Fibroblast of lung (primary cell): ENCODE data around the gene APBA1. TPM values are rescaled to one million over a fixed set of nuclear protein-coding genes. Genes with fewer than 3 reads are reported as not detected.

ENCODE experiments used
- DNase-seq, 2 donors: peaks; one replicate each; pipeline versions ENCODE4 v3.0.0 to v3.0.0-alpha.2; 2010; ENCODE audit warnings: low read depth in 2 of 2
- H2AFZ ChIP-seq: 2 replicates; pipeline ENCODE4 v1.5.1; 2012; ENCODE audit warnings: low read length, control low read depth, inconsistent platforms
- H3K27ac ChIP-seq: 2 replicates; pipeline ENCODE4 v1.5.1; 2011; ENCODE audit warnings: low read length, control low read depth; ENCODE audit not compliant: insufficient read depth
- H3K27me3 ChIP-seq: 2 replicates; pipeline ENCODE4 v1.5.1; 2011; ENCODE audit warnings: mild to moderate bottlenecking, low read length; ENCODE audit not compliant: control insufficient read depth, insufficient read depth
- H3K36me3 ChIP-seq: 2 replicates; pipeline ENCODE4 v1.5.1; 2011; ENCODE audit warnings: low read length; ENCODE audit not compliant: control insufficient read depth, insufficient read depth
- H3K4me1 ChIP-seq: 2 replicates; pipeline ENCODE4 v1.5.1; 2011; ENCODE audit warnings: low read length; ENCODE audit not compliant: control insufficient read depth, insufficient read depth; ENCODE audit errors: extremely low read depth
- H3K4me2 ChIP-seq: 2 replicates; pipeline ENCODE4 v1.5.1; 2011; ENCODE audit warnings: low read length, control low read depth; ENCODE audit not compliant: insufficient read depth; ENCODE audit errors: extremely low read depth
- H3K4me3 ChIP-seq, 4 experiments: fragments of 200-600 bp in 1 of 4; sonication (generic) in 1 of 4; replicated peaks in 1 of 4; 2 replicates each; pipeline ENCODE4 v1.5.1; 2011 to 2016; ENCODE audit warnings: low read length in 4 of 4, low read depth in 3 of 4, mild to moderate bottlenecking in 3 of 4, control low read depth in 2 of 4, inconsistent platforms in 1 of 4, mixed read lengths in 1 of 4; ENCODE audit not compliant: insufficient read depth in 1 of 4; ENCODE audit errors: control extremely low read depth in 1 of 4
- H3K79me2 ChIP-seq: 2 replicates; pipeline ENCODE4 v1.5.1; 2012; ENCODE audit warnings: mild to moderate bottlenecking, low read length, inconsistent platforms; ENCODE audit not compliant: control insufficient read depth, insufficient read depth
- H3K9ac ChIP-seq: 2 replicates; pipeline ENCODE4 v1.5.1; 2011; ENCODE audit warnings: mild to moderate bottlenecking, low read length, control low read depth; ENCODE audit not compliant: insufficient read depth
- H3K9me3 ChIP-seq: 2 replicates; pipeline ENCODE4 v1.5.1; 2012; ENCODE audit warnings: low read depth, low read length; ENCODE audit not compliant: control insufficient read depth, insufficient read depth
- H4K20me1 ChIP-seq: 2 replicates; pipeline ENCODE4 v1.5.1; 2011; ENCODE audit warnings: low read length; ENCODE audit not compliant: control insufficient read depth, insufficient read depth; ENCODE audit errors: extremely low read depth
- CTCF ChIP-seq, 2 donors: IDR thresholded peaks in 1 of 2; conservative IDR thresholded peaks in 1 of 2; 1 replicate in 1 of 2; 2 replicates in 1 of 2; pipeline ENCODE4 v1.5.1; 2011 to 2012; ENCODE audit warnings: low read length in 2 of 2, control low read depth in 1 of 2, inconsistent platforms in 1 of 2, low read depth in 1 of 2, mild to moderate bottlenecking in 1 of 2
- EZH2 ChIP-seq: IDR thresholded peaks from 2 replicates; pipeline ENCODE4 v1.5.1; 2012; ENCODE audit warnings: low read length, control low read depth, mild to moderate bottlenecking; ENCODE audit errors: missing control alignments
- polyA plus RNA-seq, 2 donors: library from polyadenylated mRNA; depleted of rRNA in 1 of 2; stranded (reverse) in 1 of 2; unstranded in 1 of 2; fragments of >200 nt; gene quantifications; 2 replicates each; pipeline ENCODE4 v1.2.1, GENCODE V29; 2011 to 2012; ENCODE audit warnings: missing spikeins in 1 of 2
- total RNA-seq: library from RNA; depleted of rRNA; stranded (reverse); fragments of >200 nt; gene quantifications from 2 replicates; pipeline ENCODE4 v1.2.1, GENCODE V29; 2014

APBA1 gene
- total and polyA plus RNA-seq, 2 donors (not counting 1 experiment from before 2014, with no cell fraction given) = 5.0 to 8.8 TPM

GRCh38 chr9:69485466-69485865 lies 186.7 kb downstream of the APBA1 start:
- no peaks in the 10 kb centered on the region for H4K20me1 ChIP-seq
- no peaks in the 10 kb centered on the region for H3K36me3 ChIP-seq
- H3K9me3 ChIP-seq = no peaks in the 10 kb centered on the region
- no peak overlapping the region for H2AFZ ChIP-seq
- H3K4me2 ChIP-seq = no peak overlapping the region
- no peak overlapping the region for H3K9ac ChIP-seq
- DNase-seq = no peak
- no peaks in the 10 kb centered on the region for H3K4me1 ChIP-seq
- TF ChIP-seq EZH2 = no peak
- no peak for TF ChIP-seq CTCF (conservative IDR thresholded peaks at IDR 0.05 in 1 of 2, IDR thresholded peaks at IDR 0.05 in 1 of 2; ENCODE audit: low read depth in 1 of 2, low read length in 2 of 2)
- no peak overlapping the region for H3K4me3 ChIP-seq
- H3K79me2 ChIP-seq = no peaks in the 10 kb centered on the region
- no peaks in the 10 kb centered on the region for H3K27me3 ChIP-seq
- H3K27ac ChIP-seq = no peak overlapping the region

GRCh38 chr9:69483886-69484422 lies 188.2 kb downstream of the APBA1 start:
- H3K36me3 ChIP-seq = no peaks in the 10 kb centered on the region
- no peaks in the 10 kb centered on the region for H4K20me1 ChIP-seq
- no peaks in the 10 kb centered on the region for H3K27me3 ChIP-seq
- H3K79me2 ChIP-seq = no peaks in the 10 kb centered on the region
- no peak overlapping the region for H3K4me3 ChIP-seq
- no peak for DNase-seq
- H3K9ac ChIP-seq = no peak overlapping the region
- TF ChIP-seq CTCF (conservative IDR thresholded peaks at IDR 0.05 in 1 of 2, IDR thresholded peaks at IDR 0.05 in 1 of 2; ENCODE audit: low read depth in 1 of 2, low read length in 2 of 2) = no peak
- TF ChIP-seq EZH2 = no peak
- no peak overlapping the region for H3K27ac ChIP-seq
- no peak overlapping the region for H3K4me2 ChIP-seq
- no peaks in the 10 kb centered on the region for H3K9me3 ChIP-seq
- H3K4me1 ChIP-seq = no peaks in the 10 kb centered on the region
- no peak overlapping the region for H2AFZ ChIP-seq

- DNase-seq = no peak
- TF ChIP-seq CTCF (conservative IDR thresholded peaks at IDR 0.05 in 1 of 2, IDR thresholded peaks at IDR 0.05 in 1 of 2; ENCODE audit: low read depth in 1 of 2, low read length in 2 of 2) = no peak
- TF ChIP-seq EZH2 = no peak
- Histone ChIP-seq H3K79me2 (no peaks in the 10 kb centered on the region), H3K9ac (no peak overlapping the region), H2AFZ (no peak overlapping the region), H3K4me2 (no peak overlapping the region), H3K36me3 (no peaks in the 10 kb centered on the region), H3K9me3 (no peaks in the 10 kb centered on the region), H3K4me1 (no peaks in the 10 kb centered on the region), H4K20me1 (no peaks in the 10 kb centered on the region), H3K27ac (no peak overlapping the region), H3K27me3 (no peaks in the 10 kb centered on the region), H3K4me3 (no peak overlapping the region)
Measured at GRCh38 chr9:69476797-69477196, 195.4 kb downstream of the APBA1 start.
